B cell (primary cell): Measurements from ENCODE around the gene FCN2.

ENCODE experiments used
- CTCF ChIP-seq: fragments of 200-600 bp; IDR thresholded peaks from one replicate; pipeline ENCODE4 v1.8.0; 2022; ENCODE audit warnings: antibody characterized with exemption, mild to moderate bottlenecking
- EZH2 ChIP-seq: IDR thresholded peaks from 2 replicates; pipeline ENCODE4 v1.6.1; 2012; ENCODE audit warnings: borderline replicate concordance, low read depth, mild to moderate bottlenecking, moderate library complexity, low read length; ENCODE audit not compliant: insufficient read depth, poor library complexity, severe bottlenecking

GRCh38 chr9:134892221-134892620 lies 11.6 kb downstream of the FCN2 start:
- no peak for TF ChIP-seq CTCF
- TF ChIP-seq EZH2, result no peak
